Adrenal gland (tissue), 12 donors: ENCODE measurements around the gene MRPL1. TPM values are rescaled to one million over a fixed set of nuclear protein-coding genes. Genes with fewer than 3 reads are reported as not detected.

Source experiments
- DNase-seq, 7 donors: peaks; one replicate each; pipeline ENCODE4 v3.0.0-alpha.2; 2019 to 2020
- H3K27ac ChIP-seq, 5 donors: fragments of 200-600 bp; sonication (generic) in 4 of 5; 1 replicate in 3 of 5; 2 replicates in 2 of 5; pipeline versions ENCODE4 v1.5.1 to v1.8.0; 2016 to 2020; ENCODE audit warnings: mild to moderate bottlenecking in 1 of 5
- H3K27me3 ChIP-seq: fragments of 200-600 bp; 2 replicates; pipeline ENCODE4 v1.8.0; 2021
- H3K36me3 ChIP-seq, 2 donors: fragments of 200-600 bp; replicated peaks in 1 of 2; 1 replicate in 1 of 2; 2 replicates in 1 of 2; pipeline versions ENCODE4 v1.5.1 to v1.8.0; 2018 to 2022
- H3K4me1 ChIP-seq, 2 donors: fragments of 200-600 bp; replicated peaks in 1 of 2; 1 replicate in 1 of 2; 2 replicates in 1 of 2; pipeline versions ENCODE4 v1.5.1 to v1.8.0; 2018 to 2021
- H3K4me3 ChIP-seq, 4 donors: fragments of 200-600 bp; sonication (generic) in 3 of 4; one replicate each; pipeline ENCODE4 v1.5.1; 2016 to 2018
- H3K9me3 ChIP-seq, 3 donors: fragments of 200-600 bp; sonication (generic) in 1 of 3; replicated peaks in 1 of 3; 1 replicate in 2 of 3; 2 replicates in 1 of 3; pipeline versions ENCODE4 v1.5.1 to v1.8.0; 2016 to 2021
- CTCF ChIP-seq, 6 experiments: fragments of 450-650 bp in 4 of 6; fragments of 200-600 bp in 2 of 6; sonication (generic) in 1 of 6; IDR thresholded peaks; 1 replicate in 5 of 6; 2 replicates in 1 of 6; pipeline versions ENCODE4 v1.5.1 to v1.8.0; 2016 to 2021; ENCODE audit warnings: antibody characterized with exemption in 6 of 6, mild to moderate bottlenecking in 2 of 6, moderate library complexity in 1 of 6
- POLR2A ChIP-seq, 2 donors: fragments of 450-650 bp; IDR thresholded peaks; one replicate each; pipeline ENCODE4 v1.6.1; 2017; ENCODE audit warnings: antibody characterized with exemption in 2 of 2, mild to moderate bottlenecking in 2 of 2, moderate library complexity in 1 of 2
- WGBS, 4 donors: extraction: QIAGEN DNeasy Blood & Tissue Kit in 2 of 4; methylation state at CpG; one replicate each; pipeline versions ENCODE4 v1.1.5 to v1.1.7; 2013 to 2017; 5-methylcytosine and 5-hydroxymethylcytosine counted together
- intact Hi-C, 2 donors: fragments of 100-400 bp; cut with DNase I; formaldehyde crosslinking; loops; one replicate each; pipeline versions ENCODE4 v1.14.1 to v1.15.0; 2022 to 2023
- polyA plus RNA-seq, 3 donors: library from polyadenylated mRNA; stranded (reverse); fragments of 200-250 nt in 2 of 3; fragments of 350-450 nt in 1 of 3; fragmentation: Illumina TruSeq in 1 of 3; extraction: RNeasy Lipid Tissue Mini Kit (QIAGEN cat#74804) in 1 of 3; gene quantifications; one replicate each; pipeline ENCODE4 v1.2.3, GENCODE V29; 2013 to 2014
- total RNA-seq, 9 donors: library from RNA; depleted of rRNA in 4 of 9; stranded (reverse); fragments of >200 nt in 4 of 9; fragments of 120-200 nt in 1 of 9; fragmentation: NEBNext Ultra II Directional in 1 of 9; extraction: Animal tissue kit (Norgen Biotek cat#: 25700) in 1 of 9; gene quantifications; one replicate each; pipeline versions ENCODE4 v1.1.0 to v1.2.4, GENCODE V29; 2013 to 2023
- donor health status: healthy with polysubstance abuse.
- donor health status: Bipolar disorder and iron deficiency.
- donor health status: DM: yes; HTN: yes; CAD: no.
- donor health status: DM: no; HTN: no; CAD: no.
- donor health status: DM: no; HTN: no; CAD: no.
- donor health status: DM: yes; HTN: yes; CAD: no.

The MRPL1 gene
- total and polyA plus RNA-seq, 12 donors, result 14.3 to 65.3 (median 30.2) TPM

- no peaks in the 10 kb centered on the region for H3K27me3 ChIP-seq
These were observed 127.3 kb downstream of the MRPL1 start for GRCh38 chr4:77989968-77990367.

GRCh38 chr4:77990456-77990855, 127.8 kb downstream of the MRPL1 start:
- no peaks in the 10 kb centered on the region for H3K36me3 ChIP-seq
- no peak for TF ChIP-seq CTCF (IDR thresholded peaks at IDR 0.05)
- no peak for TF ChIP-seq POLR2A (IDR thresholded peaks at IDR 0.05)
- no peaks in the 10 kb centered on the region for H3K4me1 ChIP-seq
- no peak overlapping the region for H3K4me3 ChIP-seq
- H3K9me3 ChIP-seq, result no peaks in the 10 kb centered on the region
- intact Hi-C loops, result no loop called here
- H3K27ac ChIP-seq, result no peak overlapping the region
- H3K27me3 ChIP-seq, result no peaks in the 10 kb centered on the region
- no peak for DNase-seq

More at GRCh38 chr4:77989968-77990367, 127.3 kb downstream of the MRPL1 start:
- TF ChIP-seq POLR2A (IDR thresholded peaks at IDR 0.05), result no peak
- TF ChIP-seq CTCF (IDR thresholded peaks at IDR 0.05), result no peak
- intact Hi-C loops, result no loop called here
- Histone ChIP-seq H3K4me3 (no peak overlapping the region), H3K9me3 (no peaks in the 10 kb centered on the region), H3K27ac (no peak overlapping the region), H3K4me1 (no peaks in the 10 kb centered on the region), H3K36me3 (no peaks in the 10 kb centered on the region)
- DNase-seq, result no peak

GRCh38 chr4:77990904-77991358, 128.3 kb downstream of the MRPL1 start:
- TF ChIP-seq POLR2A (IDR thresholded peaks at IDR 0.05), result no peak
- no peaks in the 10 kb centered on the region for H3K4me1 ChIP-seq
- no peaks in the 10 kb centered on the region for H3K9me3 ChIP-seq
- H3K27ac ChIP-seq, result no peak overlapping the region
- H3K36me3 ChIP-seq, result no peaks in the 10 kb centered on the region
- 34 to 53% (median 43%) methylated on average over 2 of the region's 2 CpGs for WGBS, 4 donors
- no peak overlapping the region for H3K4me3 ChIP-seq
- no peaks in the 10 kb centered on the region for H3K27me3 ChIP-seq
- DNase-seq, result no peak
- intact Hi-C loops, result no loop called here

- Histone ChIP-seq H3K4me1 (no peaks in the 10 kb centered on the region), H3K27me3 (no peaks in the 10 kb centered on the region), H3K36me3 (no peaks in the 10 kb centered on the region), H3K27ac (no peak overlapping the region), H3K4me3 (no peak overlapping the region), H3K9me3 (no peaks in the 10 kb centered on the region)
- no peak for DNase-seq
- intact Hi-C loops, result no loop called here
- WGBS, 4 donors, result 64 to 80% (median 77%) methylated on average over 1 of the region's 1 CpG
- TF ChIP-seq POLR2A (IDR thresholded peaks at IDR 0.05) (no peak), CTCF (IDR thresholded peaks at IDR 0.05) (no peak)
These were observed 130.0 kb downstream of the MRPL1 start for GRCh38 chr4:77992581-77992980.

- no peaks in the 10 kb centered on the region for H3K27me3 ChIP-seq
- DNase-seq, result no peak
- H3K4me1 ChIP-seq, result no peaks in the 10 kb centered on the region
- H3K36me3 ChIP-seq, result no peaks in the 10 kb centered on the region
- peak in 4 of 6 experiments; percentile 8 to 38 (median 30) for TF ChIP-seq CTCF (IDR thresholded peaks at IDR 0.05)
- TF ChIP-seq POLR2A (IDR thresholded peaks at IDR 0.05), result no peak
- no peak overlapping the region for H3K4me3 ChIP-seq
- intact Hi-C loops, result no loop called here
- no peaks in the 10 kb centered on the region for H3K9me3 ChIP-seq
- H3K27ac ChIP-seq, result no peak overlapping the region
These were observed 131.6 kb downstream of the MRPL1 start for GRCh38 chr4:77994194-77994721.
